HG03575 (cell line): Measurements from ENCODE around the gene WASF2.
"Not testable (repeated sequence)": the region's sequence is repeated elsewhere in the genome, so short reads cannot be mapped to it uniquely, and the experiment has no call there.

Experiments used
- ATAC-seq: cut with Tn5 transposase; IDR thresholded peaks from one replicate; pipeline ENCODE4 v1.9.1; 2021; ENCODE audit not compliant: unreplicated experiment, insufficient number of reproducible peaks, low FRiP score; ENCODE audit errors: extremely low read depth

Gene WASF2

GRCh38 chr1:27432725-27433124 is 57.2 kb downstream of the WASF2 start:
- not testable (repeated sequence) for ATAC-seq

GRCh38 chr1:27431601-27431940 is 58.4 kb downstream of the WASF2 start:
- no peak for ATAC-seq

- ATAC-seq: no peak
Measured at GRCh38 chr1:27430903-27431600, 58.9 kb downstream of the WASF2 start.

DNA sequence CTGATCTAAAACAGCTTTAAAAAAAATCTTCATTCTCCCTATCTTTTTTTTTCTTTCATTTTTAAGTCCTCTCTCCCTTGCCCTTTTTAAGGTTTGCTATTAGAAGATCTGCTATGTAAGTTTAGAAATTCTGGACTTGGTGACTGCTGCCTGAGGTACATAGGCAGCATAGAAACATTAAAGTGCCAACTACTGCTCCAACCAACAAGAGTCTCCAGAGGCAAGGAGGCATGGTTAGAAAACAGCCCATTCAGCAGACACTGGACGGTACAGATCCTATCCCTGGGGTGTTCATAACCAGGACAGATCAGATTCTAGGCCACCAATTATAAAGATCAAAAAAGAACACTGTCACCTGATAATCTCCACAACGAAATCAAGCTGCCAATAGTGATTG is 60.9 kb downstream of the WASF2 start:
- no peak for ATAC-seq

- ATAC-seq: no peak
Measured at GRCh38 chr1:27428316-27429028, 61.5 kb downstream of the WASF2 start.

GRCh38 chr1:27427816-27428315 is 62.1 kb downstream of the WASF2 start:
- ATAC-seq: no peak

DNA sequence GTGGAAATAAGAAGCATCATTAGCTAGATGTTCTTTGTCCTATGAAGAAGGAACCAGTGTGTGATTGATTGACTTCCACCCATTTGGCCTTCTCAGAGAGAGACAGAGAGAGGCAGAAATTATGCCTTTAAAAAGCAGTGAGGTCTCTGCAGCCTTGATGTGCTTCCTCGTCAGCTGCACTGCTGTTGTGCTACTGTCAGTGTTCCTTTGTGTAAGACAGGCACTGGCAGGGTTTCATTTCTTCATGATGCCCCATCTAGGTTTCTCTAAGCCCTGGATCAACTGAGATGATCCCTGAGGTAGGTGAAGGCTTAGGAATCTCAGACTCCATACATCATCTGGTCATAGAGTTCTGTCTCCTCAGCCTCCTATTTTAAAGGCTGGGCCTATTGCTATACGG is 62.6 kb downstream of the WASF2 start:
- no peak for ATAC-seq

- no peak for ATAC-seq
Measured at GRCh38 chr1:27423709-27424108, 66.3 kb downstream of the WASF2 start.

DNA sequence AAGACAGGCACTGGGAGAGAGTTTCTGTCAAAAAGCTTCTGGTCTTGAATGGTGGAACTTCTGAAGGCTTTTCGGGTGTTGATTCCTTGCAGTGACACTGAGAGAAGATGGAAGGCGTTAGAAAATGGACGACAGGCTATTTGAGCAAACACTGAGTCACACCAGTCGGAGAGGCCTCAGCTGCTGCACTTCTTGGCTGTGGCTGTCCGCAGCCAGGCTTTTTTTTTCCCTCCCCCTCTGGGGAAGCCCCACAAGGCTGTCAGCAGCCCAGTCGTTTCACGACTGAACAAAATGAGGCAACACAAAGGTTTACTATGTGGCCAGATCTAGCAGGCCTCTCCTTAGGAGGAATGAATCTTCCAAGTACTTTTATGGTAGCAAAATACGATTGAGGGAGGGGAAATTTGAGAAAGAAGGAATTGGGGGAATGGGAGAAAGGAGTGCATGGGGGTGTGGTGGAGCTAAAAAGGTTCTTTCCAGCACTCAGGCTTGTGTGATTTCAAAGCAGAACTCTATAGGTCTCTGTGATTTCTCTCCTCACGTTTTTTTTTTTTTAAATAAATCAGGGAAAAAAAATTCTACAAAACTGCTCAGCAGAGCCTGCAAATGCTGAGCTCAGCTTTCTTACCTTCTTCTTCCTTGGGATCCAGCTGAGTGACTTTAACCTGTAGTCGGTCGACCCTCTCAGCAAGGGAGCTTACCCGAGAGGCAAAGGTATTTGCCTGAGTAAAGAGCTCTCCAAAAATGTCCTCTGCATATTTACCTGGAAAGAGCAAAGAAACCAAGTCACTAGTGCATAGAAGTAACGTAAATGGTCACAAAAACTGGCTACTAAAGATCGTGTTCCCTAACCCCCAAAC is 71.4 kb downstream of the WASF2 start:
- ATAC-seq: no peak

DNA sequence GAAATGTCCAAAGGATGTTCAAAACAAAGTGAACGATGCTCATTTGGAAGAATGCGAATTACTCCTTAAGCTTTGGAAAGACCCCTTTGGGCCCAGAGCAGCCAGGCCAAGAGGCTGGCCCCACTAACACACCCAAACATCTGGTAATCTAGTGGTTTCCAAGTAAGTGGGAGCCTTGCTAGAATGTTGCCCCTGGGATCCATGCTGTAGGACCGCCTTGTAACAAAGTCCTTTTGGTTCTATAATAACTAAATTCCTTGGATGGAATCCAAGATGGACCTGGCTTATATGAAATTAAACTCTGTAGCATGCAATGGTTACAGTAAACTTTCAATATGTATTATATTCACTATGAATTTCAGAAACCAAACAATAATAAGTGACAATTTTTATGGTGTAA is 72.3 kb downstream of the WASF2 start:
- ATAC-seq: no peak

DNA sequence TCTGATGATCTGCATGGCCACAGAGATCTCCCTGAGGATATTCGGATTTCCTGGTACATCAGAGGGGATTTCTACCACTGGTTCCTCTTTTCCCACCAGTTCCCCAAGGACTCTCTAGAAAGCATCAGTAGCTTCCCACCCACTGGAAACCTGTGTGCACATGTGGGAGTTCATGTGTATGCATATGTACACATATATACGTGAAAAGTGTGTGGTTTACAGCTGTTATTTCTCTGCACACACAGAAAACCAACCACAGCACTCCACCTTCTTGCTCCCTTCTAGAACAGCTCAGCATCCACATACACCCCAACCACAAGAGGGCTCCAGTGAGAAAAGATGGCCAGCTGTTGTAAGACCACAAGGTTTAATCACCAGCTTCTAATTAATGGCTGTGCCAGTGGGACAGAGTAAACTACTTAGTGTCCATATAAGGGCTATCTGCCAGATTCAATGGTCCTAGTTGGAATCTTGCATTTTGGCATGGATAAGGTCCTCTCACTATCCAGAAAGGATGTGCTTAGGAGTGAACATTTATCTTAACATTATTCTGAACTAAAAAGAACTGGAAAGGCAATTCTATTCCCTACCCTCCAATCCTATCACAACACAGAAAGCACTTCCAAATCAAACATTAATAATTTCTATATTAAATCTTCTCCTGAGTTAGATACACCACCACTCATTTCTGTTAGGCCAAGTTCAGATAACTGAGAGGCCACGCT is 73.4 kb downstream of the WASF2 start:
- ATAC-seq: no peak

DNA sequence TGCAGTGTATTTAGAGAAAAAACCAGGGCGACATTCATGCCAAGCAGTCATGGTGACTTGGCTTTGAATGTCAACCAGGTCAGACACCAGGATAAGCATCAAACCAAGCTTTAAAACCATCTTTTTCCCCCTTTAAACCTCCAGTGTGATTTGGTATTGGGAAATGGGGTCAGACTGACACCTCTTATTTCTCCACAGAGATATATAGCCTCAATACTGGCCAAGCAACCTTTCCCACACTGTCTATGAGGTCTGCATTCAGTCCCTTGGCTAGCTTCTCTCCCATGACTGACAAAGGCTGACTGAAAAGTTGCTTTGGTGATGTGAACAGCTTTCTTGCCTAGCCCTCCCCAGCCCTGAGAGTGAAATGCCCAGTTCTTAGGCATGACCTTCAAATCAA is 75.9 kb downstream of the WASF2 start:
- no peak for ATAC-seq

GRCh38 chr1:27413004-27413403 is 77.0 kb downstream of the WASF2 start:
- no peak for ATAC-seq

GRCh38 chr1:27412502-27412901 is 77.5 kb downstream of the WASF2 start:
- ATAC-seq: no peak

- no peak for ATAC-seq
Measured at GRCh38 chr1:27410709-27411108, 79.3 kb downstream of the WASF2 start.

GRCh38 chr1:27409669-27410068 is 80.3 kb downstream of the WASF2 start:
- ATAC-seq: no peak

- ATAC-seq: no peak
Measured at GRCh38 chr1:27408151-27408550, 81.8 kb downstream of the WASF2 start.

DNA sequence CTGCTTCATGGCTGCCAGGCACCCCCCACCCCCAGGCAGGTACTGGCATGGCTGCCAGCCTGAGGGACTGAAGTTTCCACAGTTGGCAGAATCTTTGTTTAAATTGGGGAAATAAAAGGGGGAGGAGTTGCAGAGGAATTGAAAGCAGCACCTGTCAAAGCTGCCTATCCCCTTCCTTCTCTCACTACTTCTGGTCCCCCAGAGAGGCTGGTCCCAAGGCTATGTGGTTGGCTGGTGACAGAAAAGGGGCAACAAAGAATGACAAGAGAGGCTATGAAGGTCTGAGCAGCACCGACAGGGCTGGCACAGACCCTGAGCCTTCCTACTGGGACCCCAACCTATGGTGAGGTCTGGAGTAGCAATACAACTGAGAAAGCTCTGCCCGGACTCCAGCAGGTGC is 83.2 kb downstream of the WASF2 start:
- not testable (repeated sequence) for ATAC-seq

DNA sequence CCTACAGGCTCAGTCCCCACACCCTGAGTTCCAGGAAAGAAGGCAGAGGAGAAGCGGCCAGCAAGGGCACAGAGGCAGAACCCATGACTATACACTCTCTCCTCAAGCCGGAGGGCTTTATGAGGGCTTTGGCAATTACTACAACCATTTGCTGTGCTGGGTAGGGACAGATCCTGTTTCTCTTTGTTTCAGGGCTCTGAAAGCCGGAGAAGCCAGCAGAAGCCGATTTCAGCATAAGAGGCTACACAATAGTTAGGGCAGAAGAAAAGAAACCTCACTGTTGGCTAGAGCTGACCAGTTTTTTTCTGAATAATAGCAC is 83.6 kb downstream of the WASF2 start:
- no peak for ATAC-seq
